ENCODE measurements around the gene IFI27.

DNA sequence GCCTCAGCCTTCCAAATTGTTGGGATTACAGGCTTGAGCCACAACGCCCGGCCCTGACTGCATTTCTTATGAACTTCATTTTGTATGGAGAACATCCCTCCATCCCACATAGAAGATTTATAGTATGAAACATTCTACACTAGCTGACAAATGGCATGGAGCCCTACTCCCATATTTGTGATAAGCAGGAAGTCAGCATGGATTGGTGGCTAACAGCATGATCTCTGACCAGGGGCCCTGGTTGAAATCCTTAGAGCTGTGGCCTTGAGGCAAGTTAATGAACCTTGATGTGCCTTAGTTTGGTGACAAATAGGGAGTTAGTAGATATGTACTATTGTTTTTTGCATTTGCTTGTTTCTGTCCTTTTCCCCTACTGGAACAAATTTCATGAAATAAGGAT lies 17.1 kb upstream of the IFI27 start:
- TF ChIP-seq, protein P1, sequence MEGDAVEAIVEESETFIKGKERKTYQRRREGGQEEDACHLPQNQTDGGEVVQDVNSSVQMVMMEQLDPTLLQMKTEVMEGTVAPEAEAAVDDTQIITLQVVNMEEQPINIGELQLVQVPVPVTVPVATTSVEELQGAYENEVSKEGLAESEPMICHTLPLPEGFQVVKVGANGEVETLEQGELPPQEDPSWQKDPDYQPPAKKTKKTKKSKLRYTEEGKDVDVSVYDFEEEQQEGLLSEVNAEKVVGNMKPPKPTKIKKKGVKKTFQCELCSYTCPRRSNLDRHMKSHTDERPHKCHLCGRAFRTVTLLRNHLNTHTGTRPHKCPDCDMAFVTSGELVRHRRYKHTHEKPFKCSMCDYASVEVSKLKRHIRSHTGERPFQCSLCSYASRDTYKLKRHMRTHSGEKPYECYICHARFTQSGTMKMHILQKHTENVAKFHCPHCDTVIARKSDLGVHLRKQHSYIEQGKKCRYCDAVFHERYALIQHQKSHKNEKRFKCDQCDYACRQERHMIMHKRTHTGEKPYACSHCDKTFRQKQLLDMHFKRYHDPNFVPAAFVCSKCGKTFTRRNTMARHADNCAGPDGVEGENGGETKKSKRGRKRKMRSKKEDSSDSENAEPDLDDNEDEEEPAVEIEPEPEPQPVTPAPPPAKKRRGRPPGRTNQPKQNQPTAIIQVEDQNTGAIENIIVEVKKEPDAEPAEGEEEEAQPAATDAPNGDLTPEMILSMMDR (IDR thresholded peaks at IDR 0.05): no peak
- TF ChIP-seq POLR2A (IDR thresholded peaks at IDR 0.05): no peak
